Pancreas (tissue), 10 donors: ENCODE data around the gene SH3RF3. TPM values are rescaled to one million over a fixed set of nuclear protein-coding genes. Genes with fewer than 3 reads are reported as not detected.

Source experiments
- ATAC-seq, 4 donors: fragments of 200-7000 bp; cut with Tn5 transposase; one replicate each; pipeline versions ENCODE4 v1.8.0 to v1.9.1; 2020; ENCODE audit warnings: mild to moderate bottlenecking in 4 of 4, moderate library complexity in 4 of 4
- DNase-seq, 6 donors: peaks; one replicate each; pipeline ENCODE4 v3.0.0-alpha.2; 2020
- FAIRE-seq: peaks from 2 replicates; lab custom pipeline; 2012; peaks lifted over from hg19 to GRCh38; lab: Jason Lieb, UNC
- H3K27ac ChIP-seq, 4 donors: fragments of 200-600 bp; sonication (generic); 1 replicate in 3 of 4; 2 replicates in 1 of 4; pipeline versions ENCODE4 v1.5.0 to v1.8.0; 2020
- H3K27me3 ChIP-seq, 4 donors: fragments of 200-600 bp; one replicate each; pipeline ENCODE4 v1.8.0; 2021
- H3K36me3 ChIP-seq, 3 donors: fragments of 200-600 bp; sonication (generic) in 1 of 3; one replicate each; pipeline versions ENCODE4 v1.5.0 to v1.8.0; 2020 to 2021
- H3K4me1 ChIP-seq, 3 donors: fragments of 200-600 bp; one replicate each; pipeline ENCODE4 v1.8.0; 2021
- H3K4me3 ChIP-seq, 4 donors: fragments of 200-600 bp; sonication (generic) in 2 of 4; one replicate each; pipeline versions ENCODE4 v1.5.0 to v1.8.0; 2020 to 2021
- H3K9me3 ChIP-seq, 4 donors: fragments of 200-600 bp; one replicate each; pipeline ENCODE4 v1.8.0; 2021
- WGBS, 2 donors: extraction: QIAGEN DNeasy Blood & Tissue Kit; methylation state at CpG; one replicate each; pipeline ENCODE4 v1.1.7; 2013; 5-methylcytosine and 5-hydroxymethylcytosine counted together
- intact Hi-C, 3 donors: fragments of 100-400 bp; cut with DNase I; formaldehyde crosslinking; loops; one replicate each; pipeline versions ENCODE4 v1.11.1 to v1.14.2; 2022
- polyA plus RNA-seq, 2 donors: library from polyadenylated mRNA; stranded (reverse); fragments of 200-250 nt; gene quantifications; one replicate each; pipeline ENCODE4 v1.2.3, GENCODE V29; 2013
- total RNA-seq, 6 donors: library from RNA; stranded (reverse); fragmentation: NEBNext Ultra II Directional in 4 of 6; extraction: Animal tissue kit (Norgen Biotek cat#: 25700) in 4 of 6; gene quantifications; one replicate each; pipeline versions ENCODE4 v1.2.1 to v1.2.4, GENCODE V29; 2021 to 2023
- TF ChIP-seq, protein P1 (sequence below), 4 donors: fragments of 200-600 bp; sonication (generic) in 3 of 4; IDR thresholded peaks; one replicate each; pipeline versions ENCODE4 v1.5.0 to v1.8.0; 2021; ENCODE audit warnings: antibody characterized with exemption in 4 of 4
- donor health status: healthy with polysubstance abuse.
- donor health status: DM: no; HTN: no; CAD: no; lungs with moderate emphysema.
- donor health status: DM: no; HTN: no; CAD: no.
- donor health status: control.
- donor health status: control.
- donor health status: Bipolar disorder and iron deficiency.
- donor health status: DM: yes; HTN: yes; CAD: no.
- donor health status: DM: no; HTN: no; CAD: no.
- donor health status: DM: no; HTN: no; CAD: no.
- donor health status: DM: yes; HTN: yes; CAD: no.

Gene SH3RF3
- total and polyA plus RNA-seq, 8 donors: 1.1 to 3.5 (median 1.8) TPM

DNA sequence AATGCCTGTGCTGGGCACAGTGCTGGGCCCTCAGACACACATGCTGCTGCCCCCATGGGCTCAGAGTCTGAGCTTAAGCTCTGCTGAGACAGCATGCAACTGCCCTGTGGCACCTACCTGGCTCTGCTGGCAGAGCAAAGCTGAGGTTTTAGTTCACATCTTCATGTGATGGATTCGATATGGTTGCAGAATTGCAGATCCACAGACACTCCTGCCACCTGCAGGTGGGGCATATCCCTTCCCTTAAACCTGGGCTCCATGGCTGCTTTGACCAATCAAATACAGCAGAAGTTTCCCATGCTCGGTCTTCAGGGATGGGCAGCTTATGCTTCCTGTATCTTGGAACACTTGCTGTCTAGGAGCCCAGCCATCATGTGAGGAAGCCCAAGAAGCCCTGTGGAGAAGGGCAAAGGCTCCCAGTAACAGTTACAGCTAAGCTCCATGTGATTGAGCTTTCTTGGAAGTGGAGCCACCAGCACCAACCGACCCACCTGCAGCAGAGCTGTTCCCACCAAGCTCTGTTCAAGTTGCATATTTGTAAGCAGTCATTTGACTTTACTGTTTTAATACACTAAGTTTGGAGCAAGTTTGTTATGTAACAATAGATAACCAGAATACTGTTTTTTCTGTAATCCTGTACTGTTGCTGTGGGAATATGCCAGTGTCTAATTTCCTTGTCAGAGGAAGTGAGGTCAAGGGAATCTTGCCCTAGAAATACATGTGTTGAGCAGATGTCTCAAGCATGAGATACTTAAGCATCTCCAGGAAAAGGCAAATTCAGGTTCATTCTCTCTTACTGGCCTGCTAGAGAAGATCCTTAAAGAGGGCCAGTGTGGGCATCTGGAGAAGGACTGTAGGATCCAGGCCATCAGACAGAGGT lies 79.3 kb downstream of the SH3RF3 start:
- ATAC-seq (no peak), FAIRE-seq (no peak), DNase-seq (no peak)
- no peak overlapping the region for H3K27ac ChIP-seq
- no peaks in the 10 kb centered on the region for H3K9me3 ChIP-seq
- no peak overlapping the region for H3K4me3 ChIP-seq
- 82 to 83% methylated on average over 3 of the region's 3 CpGs for WGBS, 2 donors
- TF ChIP-seq, protein P1, sequence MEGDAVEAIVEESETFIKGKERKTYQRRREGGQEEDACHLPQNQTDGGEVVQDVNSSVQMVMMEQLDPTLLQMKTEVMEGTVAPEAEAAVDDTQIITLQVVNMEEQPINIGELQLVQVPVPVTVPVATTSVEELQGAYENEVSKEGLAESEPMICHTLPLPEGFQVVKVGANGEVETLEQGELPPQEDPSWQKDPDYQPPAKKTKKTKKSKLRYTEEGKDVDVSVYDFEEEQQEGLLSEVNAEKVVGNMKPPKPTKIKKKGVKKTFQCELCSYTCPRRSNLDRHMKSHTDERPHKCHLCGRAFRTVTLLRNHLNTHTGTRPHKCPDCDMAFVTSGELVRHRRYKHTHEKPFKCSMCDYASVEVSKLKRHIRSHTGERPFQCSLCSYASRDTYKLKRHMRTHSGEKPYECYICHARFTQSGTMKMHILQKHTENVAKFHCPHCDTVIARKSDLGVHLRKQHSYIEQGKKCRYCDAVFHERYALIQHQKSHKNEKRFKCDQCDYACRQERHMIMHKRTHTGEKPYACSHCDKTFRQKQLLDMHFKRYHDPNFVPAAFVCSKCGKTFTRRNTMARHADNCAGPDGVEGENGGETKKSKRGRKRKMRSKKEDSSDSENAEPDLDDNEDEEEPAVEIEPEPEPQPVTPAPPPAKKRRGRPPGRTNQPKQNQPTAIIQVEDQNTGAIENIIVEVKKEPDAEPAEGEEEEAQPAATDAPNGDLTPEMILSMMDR (IDR thresholded peaks at IDR 0.05): no peak
- intact Hi-C loops: no loop called here
- H3K36me3 ChIP-seq: no peaks in the 10 kb centered on the region
- peaks cover 0 to 6% (median 5%) of the 10 kb centered on the region in 3 donors for H3K4me1 ChIP-seq
- no peaks in the 10 kb centered on the region for H3K27me3 ChIP-seq

GRCh38 chr2:109208951-109209335 lies 79.9 kb downstream of the SH3RF3 start:
- Histone ChIP-seq H3K9me3 (no peaks in the 10 kb centered on the region), H3K36me3 (no peaks in the 10 kb centered on the region), H3K4me3 (no peak overlapping the region), H3K27me3 (no peaks in the 10 kb centered on the region), H3K4me1 (peaks cover 0 to 6% (median 5%) of the 10 kb centered on the region in 3 donors), H3K27ac (peak overlapping the region in 3 of 4 donors; percentile 31 to 47 (median 46))
- intact Hi-C loops: no loop called here
- no peak for ATAC-seq
- FAIRE-seq: no peak
- TF ChIP-seq, protein P1 (IDR thresholded peaks at IDR 0.05): no peak
- no peak for DNase-seq
- WGBS, 2 donors: 64 to 81% methylated on average over 6 of the region's 6 CpGs

DNA sequence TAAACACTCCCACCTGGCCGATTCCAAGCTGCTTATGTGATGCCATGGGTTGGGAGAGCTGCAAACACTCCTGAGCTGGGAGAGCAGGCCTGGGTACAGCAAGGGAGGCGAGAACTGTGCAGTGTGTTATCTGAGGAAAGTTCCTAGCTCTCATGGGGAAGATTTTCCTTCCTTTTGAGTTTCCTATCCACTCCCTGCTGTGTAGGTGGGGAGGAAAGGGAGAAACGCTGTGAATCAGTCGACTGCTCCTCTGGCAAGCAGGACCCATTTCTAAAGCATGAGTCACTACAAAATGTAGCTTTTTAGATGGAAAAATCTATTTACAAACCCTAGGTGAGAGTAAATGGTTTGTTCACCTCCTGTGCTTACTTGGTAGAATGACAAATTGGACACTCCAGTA lies 80.4 kb downstream of the SH3RF3 start:
- Histone ChIP-seq H3K4me1 (peaks cover 0 to 6% (median 5%) of the 10 kb centered on the region in 3 donors), H3K9me3 (no peaks in the 10 kb centered on the region), H3K4me3 (no peak overlapping the region), H3K36me3 (no peaks in the 10 kb centered on the region), H3K27ac (peak overlapping the region in 3 of 4 donors; percentile 31 to 47 (median 46)), H3K27me3 (no peaks in the 10 kb centered on the region)
- ATAC-seq (peak; percentile 60 to 78 (median 69)), FAIRE-seq (no peak), DNase-seq (no peak)
- TF ChIP-seq, protein P1 (IDR thresholded peaks at IDR 0.05): no peak
- intact Hi-C loops: no loop called here
- WGBS, 2 donors: 32 to 33% methylated on average over 4 of the region's 4 CpGs

GRCh38 chr2:109209941-109210340 lies 80.9 kb downstream of the SH3RF3 start:
- intact Hi-C loops: no loop called here
- Histone ChIP-seq H3K36me3 (no peaks in the 10 kb centered on the region), H3K27me3 (no peaks in the 10 kb centered on the region), H3K9me3 (no peaks in the 10 kb centered on the region), H3K4me1 (peaks cover 0 to 6% (median 5%) of the 10 kb centered on the region in 3 donors), H3K27ac (peak overlapping the region in 2 of 4 donors; percentile 46 to 47), H3K4me3 (no peak overlapping the region)
- TF ChIP-seq, protein P1 (IDR thresholded peaks at IDR 0.05): no peak
- WGBS, 2 donors: 79 to 83% methylated on average over 7 of the region's 7 CpGs
- DNase-seq (no peak), FAIRE-seq (no peak), ATAC-seq (no peak)
